Fibroblast of villous mesenchyme (primary cell): ENCODE measurements around the gene HSDL1. TPM values are rescaled to one million over a fixed set of nuclear protein-coding genes. Genes with fewer than 3 reads are reported as not detected.

Experiments
- DNase-seq: peaks from one replicate; pipeline ENCODE4 v3.0.0-alpha.2; 2010; ENCODE audit warnings: low read depth
- H3K4me3 ChIP-seq: 2 replicates; pipeline ENCODE4 v1.5.1; 2011; ENCODE audit warnings: low read depth, mild to moderate bottlenecking, low read length
- total RNA-seq: library from RNA; depleted of rRNA; stranded (reverse); fragments of >200 nt; gene quantifications from 2 replicates; pipeline ENCODE4 v1.2.3, GENCODE V29; 2012
- TF ChIP-seq, protein P1 (sequence below): IDR thresholded peaks from 2 replicates; pipeline ENCODE4 v1.5.1; 2012; ENCODE audit warnings: low read depth, mild to moderate bottlenecking, low read length; ENCODE audit not compliant: insufficient read depth

HSDL1 gene
- total RNA-seq, 1 donor, result 29.8 TPM

DNA sequence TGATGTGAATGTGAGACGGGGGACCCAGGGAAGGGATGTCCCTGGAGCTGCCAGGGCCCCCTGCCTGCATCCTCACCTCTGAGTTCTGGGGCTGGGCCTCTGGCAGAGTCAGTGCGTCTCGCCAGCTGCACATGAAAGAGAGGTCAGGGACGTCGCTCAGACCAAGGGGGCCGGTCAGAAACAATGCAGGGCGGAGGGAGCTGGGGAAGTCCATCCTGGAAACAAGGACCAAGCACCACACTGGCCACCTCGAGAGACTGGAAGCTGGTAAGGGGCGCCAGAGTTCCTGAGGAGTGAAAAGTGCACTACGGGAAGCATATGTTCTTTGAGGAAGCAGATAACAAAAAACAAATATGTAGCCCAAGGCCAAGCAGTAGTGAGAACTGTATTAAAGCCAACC is 39.8 kb upstream of the HSDL1 start:
- TF ChIP-seq, protein P1, sequence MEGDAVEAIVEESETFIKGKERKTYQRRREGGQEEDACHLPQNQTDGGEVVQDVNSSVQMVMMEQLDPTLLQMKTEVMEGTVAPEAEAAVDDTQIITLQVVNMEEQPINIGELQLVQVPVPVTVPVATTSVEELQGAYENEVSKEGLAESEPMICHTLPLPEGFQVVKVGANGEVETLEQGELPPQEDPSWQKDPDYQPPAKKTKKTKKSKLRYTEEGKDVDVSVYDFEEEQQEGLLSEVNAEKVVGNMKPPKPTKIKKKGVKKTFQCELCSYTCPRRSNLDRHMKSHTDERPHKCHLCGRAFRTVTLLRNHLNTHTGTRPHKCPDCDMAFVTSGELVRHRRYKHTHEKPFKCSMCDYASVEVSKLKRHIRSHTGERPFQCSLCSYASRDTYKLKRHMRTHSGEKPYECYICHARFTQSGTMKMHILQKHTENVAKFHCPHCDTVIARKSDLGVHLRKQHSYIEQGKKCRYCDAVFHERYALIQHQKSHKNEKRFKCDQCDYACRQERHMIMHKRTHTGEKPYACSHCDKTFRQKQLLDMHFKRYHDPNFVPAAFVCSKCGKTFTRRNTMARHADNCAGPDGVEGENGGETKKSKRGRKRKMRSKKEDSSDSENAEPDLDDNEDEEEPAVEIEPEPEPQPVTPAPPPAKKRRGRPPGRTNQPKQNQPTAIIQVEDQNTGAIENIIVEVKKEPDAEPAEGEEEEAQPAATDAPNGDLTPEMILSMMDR, result no peak
- no peak for DNase-seq

DNA sequence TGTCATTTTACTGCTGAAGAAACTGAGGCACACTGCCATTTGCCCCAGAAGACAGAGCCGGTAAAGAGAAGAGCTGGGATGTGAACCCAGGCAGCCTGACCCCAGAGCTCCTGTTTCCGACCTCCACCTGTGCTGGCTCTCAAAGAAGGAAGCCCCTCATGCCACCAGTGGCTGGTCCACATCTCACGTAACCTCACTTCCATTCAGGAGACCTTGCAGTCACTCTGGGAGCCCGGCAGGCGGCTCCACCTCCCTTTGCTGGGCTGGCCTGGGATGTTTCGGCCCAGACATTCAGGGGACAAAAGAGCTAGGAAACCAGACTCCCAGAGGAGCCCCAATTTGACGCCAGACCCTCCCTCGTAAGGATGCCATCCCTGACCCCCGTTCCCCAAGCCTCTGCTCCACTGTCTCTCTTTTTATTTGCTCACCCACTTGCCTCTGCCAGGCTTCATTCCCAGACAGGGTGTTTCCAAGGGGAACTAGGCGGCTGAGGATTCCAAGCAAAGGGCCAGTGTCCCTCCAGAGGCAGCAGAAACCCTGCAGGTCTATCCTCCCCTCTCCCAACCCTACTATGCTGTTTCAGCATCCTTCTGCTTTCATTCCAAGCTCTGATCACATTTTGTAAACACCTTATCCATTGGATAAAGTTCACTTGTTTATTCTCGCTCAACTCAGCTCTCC is 39.1 kb upstream of the HSDL1 start:
- TF ChIP-seq, protein P1, result peak; percentile 22
- no peak overlapping the region for H3K4me3 ChIP-seq
- no peak for DNase-seq

More for the DNA sequence above, 39.8 kb upstream of the HSDL1 start:
- no peak overlapping the region for H3K4me3 ChIP-seq

DNA sequence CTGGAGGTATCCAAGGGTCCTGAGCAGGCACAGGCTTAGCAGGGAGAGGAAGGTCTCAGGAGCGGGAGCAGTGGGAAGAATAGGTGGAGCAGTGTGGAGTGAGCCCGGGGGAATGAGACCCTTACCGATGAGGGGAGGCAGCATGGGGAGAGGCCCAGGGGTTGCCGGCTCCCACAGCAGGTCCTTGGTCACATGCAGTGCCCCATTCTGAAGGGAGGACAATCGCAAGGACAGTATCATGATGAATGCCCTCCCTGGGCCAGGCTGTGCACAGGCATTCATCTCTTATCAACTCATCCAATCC is 38.5 kb upstream of the HSDL1 start:
- no peak for DNase-seq
- H3K4me3 ChIP-seq, result no peak overlapping the region
- TF ChIP-seq, protein P1, result no peak

DNA sequence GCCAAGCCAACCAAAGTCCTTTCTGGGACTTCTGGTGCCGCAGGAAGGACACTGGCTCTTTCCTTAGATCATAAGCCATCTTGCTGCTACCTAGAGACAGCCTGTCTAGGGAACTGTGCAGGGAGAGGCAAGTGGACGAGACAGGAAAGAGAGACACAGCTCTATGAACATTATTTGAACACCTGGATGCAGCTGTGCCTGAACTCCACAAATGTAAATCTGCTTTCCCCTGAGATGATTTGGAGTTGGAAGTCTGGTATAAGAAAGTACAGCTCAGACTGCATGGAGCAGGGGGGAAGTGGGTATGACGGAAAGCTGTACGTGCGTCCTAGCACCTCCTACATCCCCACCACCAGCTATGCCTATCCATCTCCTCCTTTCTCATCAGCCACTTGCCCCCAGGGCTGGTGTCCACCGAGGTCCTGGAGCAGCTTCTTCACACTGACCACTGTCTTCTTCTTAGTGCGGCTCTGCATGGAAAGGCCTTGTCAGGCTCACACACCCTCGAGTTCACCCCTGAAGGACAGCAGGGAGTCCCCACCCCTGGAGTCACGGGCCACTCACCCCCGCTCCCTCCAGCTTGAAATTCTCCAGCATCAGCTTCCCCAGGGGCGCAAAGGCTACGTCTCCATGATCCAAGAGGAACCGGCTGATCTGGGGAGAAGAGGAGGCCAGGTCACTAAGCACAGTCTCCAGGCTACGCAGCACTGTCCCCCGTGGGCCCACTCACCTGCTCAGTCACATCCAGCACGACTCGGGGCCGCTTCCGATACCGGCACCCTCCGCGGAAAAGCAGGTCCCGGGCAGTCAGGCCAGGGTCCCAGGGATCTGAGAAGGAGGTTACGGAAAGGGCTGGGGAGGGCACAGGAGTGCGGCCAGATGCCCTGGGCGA is 37.9 kb upstream of the HSDL1 start:
- no peak for DNase-seq
- H3K4me3 ChIP-seq, result no peak overlapping the region
- TF ChIP-seq, protein P1, result no peak

DNA sequence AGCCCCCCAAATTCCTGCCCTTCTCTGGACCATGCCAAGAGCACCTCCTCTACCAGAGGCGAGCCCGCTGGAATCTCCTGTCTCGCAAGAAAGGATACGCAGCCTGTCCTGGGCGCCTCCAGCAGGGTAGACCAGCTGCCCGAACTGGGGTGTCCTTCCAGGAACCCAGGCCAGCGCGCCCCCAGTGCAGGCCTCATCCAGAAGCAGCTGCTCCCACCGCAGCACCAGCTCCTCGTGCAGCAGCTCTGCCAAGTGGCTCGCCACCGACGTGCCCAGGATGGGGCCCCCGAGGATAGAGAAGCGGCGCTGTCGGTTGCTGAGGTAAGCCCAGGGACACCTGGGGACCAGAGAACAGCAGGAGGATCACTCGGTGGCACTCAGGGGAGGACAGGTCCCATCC is 37.1 kb upstream of the HSDL1 start:
- no peak overlapping the region for H3K4me3 ChIP-seq
- no peak for DNase-seq
- TF ChIP-seq, protein P1, result no peak

DNA sequence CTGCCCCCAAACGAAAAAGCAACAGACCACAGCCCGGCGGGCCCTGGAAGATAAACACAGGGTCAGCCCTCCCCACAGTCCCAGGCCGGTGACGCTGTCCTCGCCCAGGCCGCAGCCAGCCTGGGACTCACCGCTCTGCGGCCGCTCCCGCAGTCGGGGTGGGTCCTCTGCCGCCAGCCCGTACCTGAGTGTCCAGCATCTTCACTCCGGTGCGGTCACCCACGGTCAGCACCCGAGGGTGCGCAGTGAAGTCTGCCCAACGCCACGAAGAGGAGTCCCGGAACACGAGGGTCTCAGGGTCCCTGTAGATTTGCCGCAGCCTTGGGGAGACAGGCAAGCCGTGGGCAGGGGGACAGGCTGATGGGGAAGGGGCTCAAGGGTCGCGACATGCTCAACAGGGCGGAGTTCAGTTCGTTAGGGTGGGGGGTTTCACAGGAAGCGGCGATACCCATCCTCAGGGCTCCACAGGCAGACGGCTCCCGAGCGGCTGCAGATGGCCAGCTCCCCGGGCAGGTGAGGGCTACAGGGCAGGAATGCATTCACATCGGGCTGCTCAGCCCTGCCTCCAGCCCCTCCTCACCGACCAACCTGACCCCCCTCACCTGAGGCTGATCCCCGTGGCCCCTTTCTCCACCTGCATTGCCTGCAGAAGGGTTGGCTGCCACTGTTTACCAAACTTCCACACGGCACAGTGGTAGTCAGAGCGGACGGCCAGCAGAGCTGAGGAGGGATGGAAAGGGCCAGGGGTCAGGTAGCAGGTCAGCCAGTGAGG is 36.4 kb upstream of the HSDL1 start:
- no peak overlapping the region for H3K4me3 ChIP-seq
- no peak for DNase-seq
- TF ChIP-seq, protein P1, result no peak
